Psoas muscle (tissue), 8 donors: ENCODE measurements around the gene PHF10. TPM values are rescaled to one million over a fixed set of nuclear protein-coding genes. Genes with fewer than 3 reads are reported as not detected.

Experiments used
- ATAC-seq, 4 donors: fragments of 200-7000 bp; cut with Tn5 transposase; one replicate each; pipeline ENCODE4 v1.9.1; 2020; ENCODE audit warnings: moderate library complexity in 3 of 4, mild to moderate bottlenecking in 2 of 4
- DNase-seq, 2 donors: peaks; one replicate each; pipeline ENCODE4 v3.0.0-alpha.2; 2020
- H3K27ac ChIP-seq: fragments of 200-600 bp; one replicate; pipeline ENCODE4 v1.8.0; 2022
- H3K27me3 ChIP-seq, 3 donors: fragments of 200-600 bp in 1 of 3; one replicate each; pipeline versions ENCODE4 v1.6.1 to v1.8.0; 2013 to 2022; ENCODE audit warnings: low read length in 2 of 3, mild to moderate bottlenecking in 2 of 3, moderate library complexity in 1 of 3; ENCODE audit not compliant: insufficient read depth in 3 of 3
- H3K36me3 ChIP-seq, 2 donors: fragments of 200-600 bp in 1 of 2; one replicate each; pipeline versions ENCODE4 v1.6.1 to v1.8.0; 2013 to 2022; ENCODE audit warnings: low read depth in 1 of 2, mild to moderate bottlenecking in 1 of 2, moderate library complexity in 1 of 2; ENCODE audit not compliant: insufficient read depth in 1 of 2
- H3K4me1 ChIP-seq: fragments of 200-600 bp; one replicate; pipeline ENCODE4 v1.8.0; 2022
- H3K4me3 ChIP-seq: fragments of 200-600 bp; one replicate; pipeline ENCODE4 v1.8.0; 2022; ENCODE audit warnings: mild to moderate bottlenecking
- H3K9me3 ChIP-seq: fragments of 200-600 bp; one replicate; pipeline ENCODE4 v1.8.0; 2022
- CTCF ChIP-seq: fragments of 200-600 bp; IDR thresholded peaks from one replicate; pipeline ENCODE4 v1.8.0; 2022; ENCODE audit warnings: antibody characterized with exemption
- WGBS, 3 donors: extraction: QIAGEN DNeasy Blood & Tissue Kit; methylation state at CpG; one replicate each; pipeline versions ENCODE4 v1.1.6 to v1.1.7; 2013; 5-methylcytosine and 5-hydroxymethylcytosine counted together
- intact Hi-C, 2 donors: fragments of 100-400 bp; cut with DNase I; formaldehyde crosslinking; loops; one replicate each; pipeline versions ENCODE4 v1.11.0 to v1.14.2; 2022
- polyA plus RNA-seq, 3 donors: library from polyadenylated mRNA; stranded (reverse); fragments of 200-250 nt; gene quantifications; one replicate each; pipeline ENCODE4 v1.2.3, GENCODE V29; 2013
- total RNA-seq, 4 donors: library from RNA; stranded (reverse); fragmentation: NEBNext Ultra II Directional in 2 of 4; extraction: Animal tissue kit (Norgen Biotek cat#: 25700) in 2 of 4; gene quantifications; one replicate each; pipeline versions ENCODE4 v1.2.1 to v1.2.4, GENCODE V29; 2021 to 2023
- donor health status: healthy with polysubstance abuse.
- donor health status: DM: no; HTN: no; CAD: no; lungs with moderate emphysema.
- donor health status: Bipolar disorder and iron deficiency.
- donor health status: healthy.
- donor health status: DM: yes; HTN: yes; CAD: no.
- donor health status: DM: no; HTN: no; CAD: no.
- donor health status: DM: no; HTN: no; CAD: no.
- donor health status: DM: yes; HTN: yes; CAD: no.

The PHF10 gene
- total and polyA plus RNA-seq, 7 donors = 20.2 to 66.6 (median 49.3) TPM

- no peaks in the 10 kb centered on the region for H3K4me1 ChIP-seq
- H3K27ac ChIP-seq = peak overlapping the region; percentile 15
- no peak overlapping the region for H3K4me3 ChIP-seq
- intact Hi-C loops = no loop called here
- DNase-seq (no peak), ATAC-seq (peak in 1 of 4 donors; percentile 30)
- H3K36me3 ChIP-seq = peaks cover 3 to 58% of the 10 kb centered on the region in 2 donors
- H3K9me3 ChIP-seq = no peaks in the 10 kb centered on the region
- TF ChIP-seq CTCF = no peak
- H3K27me3 ChIP-seq = no peaks in the 10 kb centered on the region
- WGBS, 3 donors = 64 to 68% (median 65%) methylated on average over 7 of the region's 7 CpGs
These were observed 54.4 kb downstream of the PHF10 start for GRCh38 chr6:169669889-169670288.

GRCh38 chr6:169669147-169669546 is 55.2 kb downstream of the PHF10 start:
- 85 to 90% (median 85%) methylated on average over 6 of the region's 6 CpGs for WGBS, 3 donors
- Histone ChIP-seq H3K4me3 (no peak overlapping the region), H3K27ac (no peak overlapping the region), H3K27me3 (no peaks in the 10 kb centered on the region), H3K4me1 (no peaks in the 10 kb centered on the region), H3K9me3 (no peaks in the 10 kb centered on the region), H3K36me3 (peaks cover 3 to 63% of the 10 kb centered on the region in 2 donors)
- ATAC-seq (no peak), DNase-seq (no peak)
- no peak for TF ChIP-seq CTCF
- intact Hi-C loops = no loop called here

GRCh38 chr6:169668203-169668847 is 56.0 kb downstream of the PHF10 start:
- intact Hi-C loops = no loop called here
- no peak overlapping the region for H3K27ac ChIP-seq
- 85 to 92% (median 92%) methylated on average over 15 of the region's 15 CpGs for WGBS, 3 donors

GRCh38 chr6:169667716-169668115 is 56.6 kb downstream of the PHF10 start:
- Histone ChIP-seq H3K9me3 (no peaks in the 10 kb centered on the region), H3K4me1 (no peaks in the 10 kb centered on the region), H3K27ac (no peak overlapping the region), H3K27me3 (no peaks in the 10 kb centered on the region), H3K36me3 (peaks cover 3 to 72% of the 10 kb centered on the region in 2 donors), H3K4me3 (no peak overlapping the region)
- 95 to 96% (median 96%) methylated on average over 27 of the region's 27 CpGs for WGBS, 3 donors
- intact Hi-C loops = no loop called here
- ATAC-seq (no peak), DNase-seq (no peak)
- TF ChIP-seq CTCF = no peak

More at GRCh38 chr6:169668203-169668847, 56.0 kb downstream of the PHF10 start:
- ATAC-seq = no peak
- H3K4me1 ChIP-seq = no peaks in the 10 kb centered on the region
- no peak overlapping the region for H3K4me3 ChIP-seq
- H3K27me3 ChIP-seq = no peaks in the 10 kb centered on the region
- H3K36me3 ChIP-seq = peaks cover 3 to 71% of the 10 kb centered on the region in 2 donors
- no peaks in the 10 kb centered on the region for H3K9me3 ChIP-seq
- no peak for TF ChIP-seq CTCF
- DNase-seq = no peak

GRCh38 chr6:169666441-169666840 is 57.9 kb downstream of the PHF10 start:
- peaks cover 3 to 67% of the 10 kb centered on the region in 2 donors for H3K36me3 ChIP-seq
- no peak for DNase-seq
- no peak for TF ChIP-seq CTCF
- H3K4me1 ChIP-seq = no peaks in the 10 kb centered on the region
- H3K27me3 ChIP-seq = no peaks in the 10 kb centered on the region
- intact Hi-C loops = no loop called here
- no peak for ATAC-seq
- H3K27ac ChIP-seq = no peak overlapping the region
- 95 to 98% (median 95%) methylated on average over 18 of the region's 18 CpGs for WGBS, 3 donors
- no peak overlapping the region for H3K4me3 ChIP-seq
- H3K9me3 ChIP-seq = no peaks in the 10 kb centered on the region
